A549 (cell line): ENCODE data around the gene TACSTD2. TPM values are rescaled to one million over a fixed set of nuclear protein-coding genes. Genes with fewer than 3 reads are reported as not detected.
"Not testable (repeated sequence)": the region's sequence is repeated elsewhere in the genome, so short reads cannot be mapped to it uniquely, and the experiment has no call there.

Experiments used
- ATAC-seq, 2 experiments: fragments of 200-7000 bp in 1 of 2; fragments of >200 bp in 1 of 2; cut with Nextera tagmentation in 1 of 2; cut with Tn5 transposase in 1 of 2; 3 replicates each; pipeline versions ENCODE4 v1.8.0 to v1.9.1; 2018 to 2020; ENCODE audit warnings: mild to moderate bottlenecking in 1 of 2, moderate library complexity in 1 of 2
- CTCF ChIA-PET: fragments of 300-600 bp; sonication (Branson Sonifier 250); formaldehyde crosslinking; extraction: SDS; loops from one replicate; lab custom pipeline; 2021; ENCODE audit warnings: antibody characterized with exemption, inconsistent platforms; lab: Yijun Ruan, JAX
- POLR2A ChIA-PET: fragments of 350-600 bp; formaldehyde crosslinking; extraction: SDS; loops from one replicate; lab custom pipeline; 2021; ENCODE audit warnings: antibody characterized with exemption, inconsistent platforms; lab: Yijun Ruan, JAX
- DNase-seq, 2 experiments: peaks; one replicate each; pipeline versions ENCODE4 v3.0.0 to v3.0.0-alpha.2; 2011 to 2016; ENCODE audit warnings: low read depth in 1 of 2, low spot score in 1 of 2
- FAIRE-seq: peaks from 2 replicates; lab custom pipeline; 2011; peaks lifted over from hg19 to GRCh38; lab: Jason Lieb, UNC
- H3K27ac ChIP-seq, 2 experiments: fragments of >200 bp; sonication (Bioruptor Twin); formaldehyde crosslinking; 3 replicates each; pipeline ENCODE4 v1.5.1; 2016 to 2017
- H3K4me1 ChIP-seq: fragments of >200 bp; sonication (Bioruptor Twin); formaldehyde crosslinking; 3 replicates; pipeline ENCODE4 v1.6.1; 2016
- H3K4me2 ChIP-seq: fragments of >200 bp; sonication (Bioruptor Twin); formaldehyde crosslinking; 3 replicates; pipeline ENCODE4 v1.6.1; 2016
- H3K4me3 ChIP-seq: fragments of >200 bp; sonication (Bioruptor Twin); formaldehyde crosslinking; 3 replicates; pipeline ENCODE4 v1.5.1; 2016
- H3K9me3 ChIP-seq: fragments of >200 bp; sonication (Bioruptor Twin); formaldehyde crosslinking; 3 replicates; pipeline ENCODE4 v1.6.1; 2016
- BHLHE40 ChIP-seq: IDR thresholded peaks from 2 replicates; pipeline ENCODE4 v1.6.1; 2012; ENCODE audit warnings: low read depth, low read length, inconsistent platforms
- E2F6 ChIP-seq: IDR thresholded peaks from 2 replicates; pipeline ENCODE4 v1.6.1; 2012; ENCODE audit warnings: low read depth, borderline replicate concordance
- EHMT2 ChIP-seq: fragments of 200-600 bp; sonication (generic); IDR thresholded peaks from 2 replicates; pipeline ENCODE4 v1.6.1; 2016; ENCODE audit warnings: antibody characterized with exemption, low read depth, mild to moderate bottlenecking, moderate library complexity
- ELK1 ChIP-seq: fragments of 150-350 bp; IDR thresholded peaks from 2 replicates; pipeline ENCODE4 v1.6.1; 2014; ENCODE audit warnings: low read depth, mild to moderate bottlenecking, low read length
- FOSB ChIP-seq: fragments of 250-450 bp; sonication (Bioruptor Pico); IDR thresholded peaks from 2 replicates; pipeline ENCODE4 v1.5.0; 2020; ENCODE audit warnings: mild to moderate bottlenecking, moderate library complexity
- FOSL2 ChIP-seq, 2 experiments: fragments of 450-650 bp in 1 of 2; fragments of >200 bp in 1 of 2; sonication (Bioruptor Twin) in 1 of 2; formaldehyde crosslinking; IDR thresholded peaks; 2 replicates each; pipeline versions ENCODE4 v1.5.0 to v1.6.1; 2016 to 2020; ENCODE audit warnings: mild to moderate bottlenecking in 1 of 2, moderate library complexity in 1 of 2
- FOXS1 ChIP-seq: fragments of 250-450 bp; sonication (Bioruptor Pico); IDR thresholded peaks from 2 replicates; pipeline ENCODE4 v1.5.0; 2020; ENCODE audit warnings: mild to moderate bottlenecking, moderate library complexity
- HOXA7 ChIP-seq: fragments of 250-450 bp; sonication (Bioruptor Pico); IDR thresholded peaks from 2 replicates; pipeline ENCODE4 v1.5.0; 2020; ENCODE audit warnings: mild to moderate bottlenecking, moderate library complexity
- JUN ChIP-seq, 2 experiments: fragments of >200 bp; sonication (Bioruptor Twin); formaldehyde crosslinking; IDR thresholded peaks; 2 replicates in 1 of 2; 3 replicates in 1 of 2; pipeline ENCODE4 v1.6.1; 2016 to 2017
- JUNB ChIP-seq: fragments of >200 bp; sonication (Bioruptor Twin); formaldehyde crosslinking; IDR thresholded peaks from 2 replicates; pipeline ENCODE4 v1.6.1; 2016
- KDM1A ChIP-seq: fragments of 200-600 bp; sonication (generic); IDR thresholded peaks from 2 replicates; pipeline ENCODE4 v1.6.1; 2016; ENCODE audit warnings: low read depth, mild to moderate bottlenecking
- KDM5A ChIP-seq: fragments of 200-600 bp; sonication (generic); IDR thresholded peaks from 2 replicates; pipeline ENCODE4 v1.6.1; 2016; ENCODE audit warnings: antibody characterized with exemption, mild to moderate bottlenecking
- MAZ ChIP-seq: fragments of 150-350 bp; IDR thresholded peaks from 2 replicates; pipeline ENCODE4 v1.6.1; 2014; ENCODE audit warnings: antibody characterized with exemption, low read depth, low read length, borderline replicate concordance
- NFE2L2 ChIP-seq: fragments of 150-350 bp; conservative IDR thresholded peaks from 2 replicates; pipeline ENCODE4 v1.6.1; 2014; ENCODE audit warnings: low read length
- RNF2 ChIP-seq: fragments of 200-600 bp; sonication (generic); IDR thresholded peaks from 2 replicates; pipeline ENCODE4 v1.6.1; 2016; ENCODE audit warnings: low read depth, mild to moderate bottlenecking, antibody characterized with exemption, moderate library complexity, borderline replicate concordance
- SMC3 ChIP-seq: fragments of >200 bp; sonication (Bioruptor Twin); formaldehyde crosslinking; IDR thresholded peaks from 3 replicates; pipeline ENCODE4 v1.6.1; 2018; ENCODE audit warnings: inconsistent platforms
- USF2 ChIP-seq: fragments of 450-650 bp; IDR thresholded peaks from 2 replicates; pipeline ENCODE4 v1.6.1; 2014; ENCODE audit warnings: antibody characterized with exemption
- ZFP36 ChIP-seq: fragments of 450-650 bp; IDR thresholded peaks from 2 replicates; pipeline ENCODE4 v1.6.1; 2014; ENCODE audit warnings: borderline replicate concordance; ENCODE audit not compliant: partially characterized antibody
- WGBS: methylation state at CpG from one replicate; pipeline ENCODE4 v1.1.6; 2017; ENCODE audit errors: missing lambda C conversion rate; 5-methylcytosine and 5-hydroxymethylcytosine counted together
- polyA plus RNA-seq, 4 experiments: library from polyadenylated mRNA; depleted of rRNA in 3 of 4; stranded (reverse); fragments of >200 nt; fragmentation: RNase III in 1 of 4; extraction: RNeasy Plus Mini Kit Qiagen cat#74134 plus additional on column Dnase treatment in 1 of 4; gene quantifications; 2 replicates in 3 of 4; 3 replicates in 1 of 4; pipeline ENCODE4 v1.2.3, GENCODE V29; 2011 to 2017
- TF ChIP-seq, protein P1 (sequence below): fragments of 250-450 bp; sonication (Bioruptor Pico); IDR thresholded peaks from 2 replicates; pipeline ENCODE4 v1.5.0; 2020; ENCODE audit warnings: low read depth, mild to moderate bottlenecking, moderate library complexity

The TACSTD2 gene
- polyA plus RNA-seq, 2 of the 4 experiments (the other 2 are of a cell fraction), result not detected

GRCh38 chr1:58607391-58607790 is 30.3 kb upstream of the TACSTD2 start:
- 50% methylated on average over 2 of the region's 3 CpGs for whole genome bisulfite sequencing
- no peak for FAIRE-seq
- TF ChIP-seq ELK1 (no peak), EHMT2 (no peak), FOXS1 (CRISPR knock-in tag) (no peak), MAZ (no peak)
- no peak for ATAC-seq
- Histone ChIP-seq H3K4me1 (no peaks in the 10 kb centered on the region), H3K9me3 (no peaks in the 10 kb centered on the region), H3K27ac (no peak overlapping the region), H3K4me2 (no peak overlapping the region), H3K4me3 (no peak overlapping the region)
- CTCF ChIA-PET, result no interaction called here
- DNase-seq, result no peak
- POLR2A ChIA-PET, result no interaction called here

- FAIRE-seq, ATAC-seq, H3K27ac ChIP-seq, POLR2A ChIA-PET, H3K4me3 ChIP-seq, DNase-seq, H3K4me2 ChIP-seq, H3K9me3 ChIP-seq, H3K4me1 ChIP-seq: not testable (repeated sequence)
- WGBS, result 88% methylated on average over 1 of the region's 1 CpG
- CTCF ChIA-PET, result interaction anchor here (1.3 kb wide), 1 partner anchor 52 kb away, joined by 4 read pairs; no protein-coding TSS in a partner anchor
Observed at GRCh38 chr1:58601921-58602320, 24.9 kb upstream of the TACSTD2 start.

DNA sequence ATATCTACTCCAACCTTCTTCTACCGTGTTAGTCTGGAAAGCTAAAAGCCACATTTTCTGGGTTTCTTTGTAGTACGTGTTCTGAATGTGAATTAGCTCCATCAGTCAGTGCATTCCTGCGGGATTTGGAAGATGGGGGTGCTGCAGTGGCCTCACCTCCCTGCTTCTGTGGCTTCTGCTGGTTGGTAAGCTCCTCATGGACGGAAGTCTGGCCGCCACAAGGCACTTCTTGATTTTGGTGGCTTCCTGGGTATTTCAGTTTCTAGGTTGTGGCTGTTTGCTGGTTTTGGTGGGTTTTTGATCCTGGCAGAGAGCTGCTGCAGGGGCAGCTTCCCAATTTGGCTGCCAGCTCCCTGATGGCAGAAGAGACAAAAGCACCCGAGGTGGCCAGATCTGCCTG is 20.9 kb upstream of the TACSTD2 start:
- CTCF ChIA-PET, result interaction anchor here (0.9 kb wide), 1 partner anchor 82 kb away, joined by 3 read pairs; no protein-coding TSS in a partner anchor

More for the DNA sequence above, 20.9 kb upstream of the TACSTD2 start:
- Histone ChIP-seq H3K27ac (no peak overlapping the region), H3K9me3 (no peaks in the 10 kb centered on the region), H3K4me2 (no peak overlapping the region), H3K4me1 (peaks cover 2% of the 10 kb centered on the region; the same call in 2 of the 3 replicates), H3K4me3 (no peak overlapping the region)
- DNase-seq, result no peak
- POLR2A ChIA-PET, result no interaction called here
- WGBS, result 50% methylated on average over 6 of the region's 6 CpGs
- no peak for ATAC-seq
- no peak for FAIRE-seq
- TF ChIP-seq KDM1A (no peak), BHLHE40 (no peak), FOSB (CRISPR knock-in tag) (no peak), RNF2 (no peak), KDM5A (no peak), HOXA7 (no peak), ZFP36 (no peak), FOXS1 (CRISPR knock-in tag) (no peak), SMC3 (no peak), ELK1 (no peak), NFE2L2 (no peak), E2F6 (no peak), USF2 (no peak), JUNB (no peak), JUN (IDR thresholded peaks at IDR 0.05) (no peak), FOSL2 (IDR thresholded peaks at IDR 0.05) (no peak), FOSL2 (CRISPR knock-in tag; IDR thresholded peaks at IDR 0.05) (no peak)
- TF ChIP-seq, protein P1, sequence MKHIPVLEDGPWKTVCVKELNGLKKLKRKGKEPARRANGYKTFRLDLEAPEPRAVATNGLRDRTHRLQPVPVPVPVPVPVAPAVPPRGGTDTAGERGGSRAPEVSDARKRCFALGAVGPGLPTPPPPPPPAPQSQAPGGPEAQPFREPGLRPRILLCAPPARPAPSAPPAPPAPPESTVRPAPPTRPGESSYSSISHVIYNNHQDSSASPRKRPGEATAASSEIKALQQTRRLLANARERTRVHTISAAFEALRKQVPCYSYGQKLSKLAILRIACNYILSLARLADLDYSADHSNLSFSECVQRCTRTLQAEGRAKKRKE (CRISPR knock-in tag), result no peak
